ENCODE data around the gene TMEM205. TPM values are rescaled to one million over a fixed set of nuclear protein-coding genes. Genes with fewer than 3 reads are reported as not detected.

TMEM205 gene
- total RNA-seq, 3 donors from 2014 or later (not counting 1 experiment from before 2014, with no cell fraction given) = 25.0 to 29.9 (median 29.5) TPM

GRCh38 chr19:11361771-11362731 is 16.0 kb upstream of the TMEM205 start:
- TF ChIP-seq CTCF (IDR thresholded peaks at IDR 0.05) = no peak
- no peak for ATAC-seq
- Histone ChIP-seq H3K9me3 (ENCODE audit: control insufficient read depth, insufficient read depth, low read length) (no peaks in the 10 kb centered on the region), H3K27ac (ENCODE audit: low read length) (no peak overlapping the region), H3K4me1 (ENCODE audit: control insufficient read depth, insufficient read depth, low read length) (no peaks in the 10 kb centered on the region), H3K27me3 (ENCODE audit: control insufficient read depth, insufficient read depth, low read length) (no peaks in the 10 kb centered on the region), H3K4me3 (ENCODE audit: low read length) (no peak overlapping the region), H3K36me3 (ENCODE audit: control insufficient read depth, insufficient read depth, low read length) (no peaks in the 10 kb centered on the region)
- no peaks in the 10 kb centered on the region for H3K36me3 Mint-ChIP-seq
- intact Hi-C loops (cut with micrococcal nuclease) = no loop called here
- 95% methylated on average over 34 of the region's 35 CpGs for WGBS (ENCODE audit: insufficient coverage)
- H3K4me3 Mint-ChIP-seq = no peak overlapping the region
- no peaks in the 10 kb centered on the region for H3K9me3 Mint-ChIP-seq
- no peak overlapping the region for H3K27ac Mint-ChIP-seq
- no peaks in the 10 kb centered on the region for H3K27me3 Mint-ChIP-seq (ENCODE audit: low read depth in 2 of 2)
- no peaks in the 10 kb centered on the region for H3K4me1 Mint-ChIP-seq
- DNase-seq = no peak

GRCh38 chr19:11361037-11361770 is 15.1 kb upstream of the TMEM205 start:
- Mint-ChIP-seq H3K4me3 (no peak overlapping the region), H3K4me1 (peaks cover 4 to 6% of the 10 kb centered on the region in 2 donors), H3K36me3 (no peaks in the 10 kb centered on the region), H3K27me3 (ENCODE audit: low read depth in 2 of 2) (no peaks in the 10 kb centered on the region), H3K27ac (no peak overlapping the region), H3K9me3 (no peaks in the 10 kb centered on the region)
- no peaks in the 10 kb centered on the region for H3K36me3 ChIP-seq (ENCODE audit: control insufficient read depth, insufficient read depth, low read length)
- no peak overlapping the region for H3K4me3 ChIP-seq (ENCODE audit: low read length)
- no peak for ATAC-seq
- H3K9me3 ChIP-seq (ENCODE audit: control insufficient read depth, insufficient read depth, low read length) = no peaks in the 10 kb centered on the region
- intact Hi-C loops (cut with micrococcal nuclease) = no loop called here
- no peak for TF ChIP-seq CTCF (IDR thresholded peaks at IDR 0.05)
- WGBS (ENCODE audit: insufficient coverage) = 91% methylated on average over 43 of the region's 43 CpGs
- no peak overlapping the region for H3K27ac ChIP-seq (ENCODE audit: low read length)
- H3K4me1 ChIP-seq (ENCODE audit: control insufficient read depth, insufficient read depth, low read length) = peaks cover 1% of the 10 kb centered on the region
- no peak for DNase-seq
- H3K27me3 ChIP-seq (ENCODE audit: control insufficient read depth, insufficient read depth, low read length) = no peaks in the 10 kb centered on the region

- WGBS (ENCODE audit: insufficient coverage) = 96% methylated on average over 11 of the region's 11 CpGs
- no peak for TF ChIP-seq CTCF (IDR thresholded peaks at IDR 0.05)
- H3K36me3 Mint-ChIP-seq = no peaks in the 10 kb centered on the region
- no peaks in the 10 kb centered on the region for H3K27me3 Mint-ChIP-seq (ENCODE audit: low read depth in 2 of 2)
- Histone ChIP-seq H3K27me3 (ENCODE audit: control insufficient read depth, insufficient read depth, low read length) (no peaks in the 10 kb centered on the region), H3K36me3 (ENCODE audit: control insufficient read depth, insufficient read depth, low read length) (no peaks in the 10 kb centered on the region), H3K4me3 (ENCODE audit: low read length) (no peak overlapping the region), H3K9me3 (ENCODE audit: control insufficient read depth, insufficient read depth, low read length) (no peaks in the 10 kb centered on the region), H3K4me1 (ENCODE audit: control insufficient read depth, insufficient read depth, low read length) (peaks cover 14% of the 10 kb centered on the region), H3K27ac (ENCODE audit: low read length) (no peak overlapping the region)
- H3K9me3 Mint-ChIP-seq = no peaks in the 10 kb centered on the region
- H3K4me3 Mint-ChIP-seq = no peak overlapping the region
- H3K4me1 Mint-ChIP-seq = peaks cover 12 to 21% of the 10 kb centered on the region in 2 donors
- ATAC-seq (no peak), DNase-seq (no peak)
- intact Hi-C loops (cut with micrococcal nuclease) = no loop called here
- H3K27ac Mint-ChIP-seq = peak overlapping the region in 1 of 2 donors; percentile 4
Measured at GRCh38 chr19:11359421-11359820, 13.4 kb upstream of the TMEM205 start.

Data from natural killer cell (primary cell).